GM12874 (cell line): ENCODE data around the gene TMEM143.

ENCODE experiments used
- TF ChIP-seq, protein P1 (sequence below): IDR thresholded peaks from 2 replicates; pipeline ENCODE4 v1.5.1; 2011; ENCODE audit warnings: low read depth, mild to moderate bottlenecking, control low read depth, low read length, moderate library complexity; ENCODE audit not compliant: insufficient read depth

The TMEM143 gene

DNA sequence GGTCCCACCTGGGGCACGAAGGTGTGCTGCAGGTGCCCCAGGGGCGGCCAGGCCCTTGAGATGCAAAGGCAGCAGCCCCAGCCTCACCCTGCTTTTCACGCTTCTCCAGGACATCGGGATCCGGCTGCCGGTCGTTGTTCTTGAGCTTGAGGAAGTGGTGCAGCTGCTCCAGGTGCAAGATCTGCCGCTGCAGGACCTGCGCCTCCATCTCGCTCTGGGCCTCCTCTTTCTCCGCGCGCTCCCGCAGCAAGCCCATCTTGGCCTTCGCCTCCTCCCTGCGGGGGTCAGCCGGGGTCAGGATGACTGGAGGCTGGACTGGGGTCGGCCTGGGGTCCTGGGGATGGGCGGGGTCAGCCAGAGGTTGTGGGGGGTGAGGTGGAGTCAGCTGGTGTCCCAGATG lies 59.9 kb downstream of the TMEM143 start:
- TF ChIP-seq, protein P1, sequence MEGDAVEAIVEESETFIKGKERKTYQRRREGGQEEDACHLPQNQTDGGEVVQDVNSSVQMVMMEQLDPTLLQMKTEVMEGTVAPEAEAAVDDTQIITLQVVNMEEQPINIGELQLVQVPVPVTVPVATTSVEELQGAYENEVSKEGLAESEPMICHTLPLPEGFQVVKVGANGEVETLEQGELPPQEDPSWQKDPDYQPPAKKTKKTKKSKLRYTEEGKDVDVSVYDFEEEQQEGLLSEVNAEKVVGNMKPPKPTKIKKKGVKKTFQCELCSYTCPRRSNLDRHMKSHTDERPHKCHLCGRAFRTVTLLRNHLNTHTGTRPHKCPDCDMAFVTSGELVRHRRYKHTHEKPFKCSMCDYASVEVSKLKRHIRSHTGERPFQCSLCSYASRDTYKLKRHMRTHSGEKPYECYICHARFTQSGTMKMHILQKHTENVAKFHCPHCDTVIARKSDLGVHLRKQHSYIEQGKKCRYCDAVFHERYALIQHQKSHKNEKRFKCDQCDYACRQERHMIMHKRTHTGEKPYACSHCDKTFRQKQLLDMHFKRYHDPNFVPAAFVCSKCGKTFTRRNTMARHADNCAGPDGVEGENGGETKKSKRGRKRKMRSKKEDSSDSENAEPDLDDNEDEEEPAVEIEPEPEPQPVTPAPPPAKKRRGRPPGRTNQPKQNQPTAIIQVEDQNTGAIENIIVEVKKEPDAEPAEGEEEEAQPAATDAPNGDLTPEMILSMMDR = no peak

DNA sequence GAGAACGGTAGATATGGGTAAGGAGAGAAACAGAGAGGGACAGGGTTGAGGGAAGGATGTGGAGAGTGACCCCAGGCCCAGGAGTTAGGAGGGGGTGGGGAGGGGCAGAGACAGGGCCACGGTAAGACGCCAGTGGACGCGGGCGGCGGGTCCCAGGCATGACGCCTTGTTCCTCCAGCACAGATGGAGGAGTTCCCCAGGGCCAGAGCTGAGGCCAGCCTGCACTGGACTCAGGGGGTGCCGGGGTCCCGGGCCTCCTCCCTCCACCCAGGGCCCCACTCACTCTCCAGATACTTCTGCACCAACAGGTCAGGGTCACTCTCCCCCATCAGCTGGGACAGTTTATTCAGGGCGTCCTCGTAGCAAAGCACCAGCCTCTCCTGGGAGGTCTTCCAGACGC lies 60.4 kb downstream of the TMEM143 start:
- TF ChIP-seq, protein P1 = no peak

DNA sequence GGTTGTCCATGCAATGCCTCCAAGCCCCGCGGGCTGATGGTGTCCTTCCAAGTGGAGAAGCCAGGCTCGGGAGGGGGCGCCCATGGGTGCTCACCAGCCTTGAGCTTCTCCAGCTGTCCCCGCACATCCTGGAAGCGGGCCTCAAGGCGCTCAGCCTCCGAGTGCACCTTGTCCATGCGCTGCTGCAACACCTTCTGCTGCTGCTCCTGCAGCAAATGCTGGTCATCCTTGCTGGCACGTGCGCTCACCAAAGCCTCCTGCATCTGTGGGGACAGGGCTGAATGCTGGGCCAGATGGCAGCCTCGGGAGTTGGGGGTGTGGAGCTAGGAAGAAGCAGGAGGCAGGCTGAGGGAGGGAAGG lies 61.2 kb downstream of the TMEM143 start:
- TF ChIP-seq, protein P1 = no peak

DNA sequence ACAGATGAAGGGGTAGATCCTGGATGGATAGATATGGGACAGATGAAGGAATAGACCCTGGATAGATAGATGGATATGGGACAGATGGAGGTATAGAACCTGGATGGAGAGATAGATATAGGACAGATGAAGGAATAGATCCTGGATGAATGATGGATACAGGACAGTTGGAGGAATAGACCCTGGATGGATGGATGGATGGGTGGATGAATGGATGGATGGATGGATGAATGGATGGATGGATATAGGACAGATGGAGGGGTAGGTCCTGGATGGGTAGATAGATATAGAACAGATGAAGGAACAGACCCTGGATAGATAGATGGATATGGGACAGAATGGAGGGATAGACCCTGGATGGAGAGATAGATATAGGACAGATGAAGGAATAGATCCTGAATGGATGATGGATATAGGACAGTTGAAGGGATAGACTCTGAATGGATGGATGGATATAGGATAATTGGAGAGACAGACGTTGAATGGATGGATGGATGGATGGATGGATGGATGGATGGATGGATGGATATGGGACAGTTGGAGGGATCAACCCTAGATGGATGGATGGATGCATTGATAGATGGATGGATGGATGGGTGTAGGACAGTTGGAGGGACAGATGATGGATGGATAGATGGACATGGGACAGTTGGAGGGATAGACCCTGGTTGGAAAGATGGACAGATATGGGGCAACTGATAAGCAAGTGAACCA lies 61.7 kb downstream of the TMEM143 start:
- TF ChIP-seq, protein P1 = no peak

DNA sequence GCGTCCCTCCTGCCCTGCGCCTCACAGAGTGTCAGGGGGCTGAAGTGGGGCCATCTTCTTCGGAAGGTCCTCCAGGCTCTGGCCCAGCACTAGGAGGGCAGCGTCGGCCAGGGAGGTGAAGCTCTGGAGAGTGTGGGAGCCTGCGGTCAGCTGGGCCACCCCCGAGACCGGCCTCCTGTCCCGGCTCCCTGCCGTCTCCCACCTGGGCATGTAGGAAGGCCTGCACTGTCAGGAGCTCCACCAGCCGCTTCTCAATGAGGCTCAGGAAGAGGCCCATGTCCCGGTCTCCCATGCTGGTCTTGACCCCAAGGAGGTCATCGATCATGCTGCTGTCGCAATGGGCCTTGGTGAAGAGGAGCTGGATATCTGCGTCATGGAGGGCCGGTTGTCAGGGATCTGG lies 65.8 kb downstream of the TMEM143 start:
- TF ChIP-seq, protein P1 = no peak

DNA sequence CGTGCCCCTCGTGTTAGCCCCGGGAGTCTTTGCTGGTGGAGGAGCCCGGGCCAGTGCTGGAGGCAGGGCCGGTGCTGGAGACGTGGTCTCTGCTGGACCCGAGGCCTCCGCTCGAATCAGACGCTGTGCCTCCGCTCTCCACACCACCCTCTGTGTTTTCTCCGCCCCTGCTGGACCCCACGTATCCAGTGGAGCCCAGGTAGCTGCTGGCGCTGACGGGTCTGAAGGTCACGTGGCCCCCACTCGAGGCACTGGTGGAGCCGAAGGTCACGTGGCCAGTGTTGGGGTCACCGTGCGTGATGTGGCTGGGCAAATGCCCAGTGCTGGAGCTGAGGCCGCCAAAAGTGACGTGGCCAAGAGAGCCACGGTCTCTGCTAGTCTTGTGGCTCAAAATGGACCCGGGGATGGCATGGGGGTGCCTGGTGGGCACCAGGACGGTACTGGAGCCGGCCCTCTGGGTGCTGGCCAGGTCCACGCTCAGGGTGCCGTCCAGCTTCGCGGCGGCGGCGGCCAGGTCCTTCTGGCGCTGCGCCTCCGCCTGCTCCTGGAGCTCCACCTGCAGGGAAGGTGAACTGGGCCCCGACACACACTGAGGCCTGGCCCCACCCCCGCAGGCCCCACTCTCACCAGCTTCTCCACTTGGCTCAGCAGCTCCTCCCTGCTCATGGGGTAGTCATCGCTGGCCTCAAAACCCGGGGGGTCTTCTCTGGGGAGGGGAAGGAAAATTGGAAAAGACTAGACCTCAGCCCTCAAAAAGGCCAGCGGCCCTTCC lies 66.6 kb downstream of the TMEM143 start:
- TF ChIP-seq, protein P1 = no peak

DNA sequence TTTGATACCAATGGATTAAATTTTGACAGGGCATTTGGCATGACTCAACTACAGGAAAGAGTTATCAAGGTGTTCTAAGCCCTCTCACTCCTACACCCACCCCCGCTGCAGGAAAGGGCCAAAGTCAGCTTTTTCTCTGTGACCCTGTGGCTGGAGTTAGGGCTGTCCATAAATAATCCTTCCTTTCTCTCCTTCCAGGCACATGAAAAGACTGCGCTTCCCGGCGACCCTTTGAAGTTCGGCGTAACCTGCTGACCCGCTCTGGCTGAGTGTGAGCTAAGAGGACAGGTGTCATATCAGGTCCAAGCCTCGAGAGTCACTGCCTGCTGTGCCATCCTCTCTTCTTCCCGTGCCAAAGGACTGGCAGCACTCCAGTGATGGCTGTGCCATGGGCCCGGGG lies 68.3 kb downstream of the TMEM143 start:
- TF ChIP-seq, protein P1 = no peak
